Measurements from ENCODE around the gene PHIP.
"Not testable (repeated sequence)": the region's sequence is repeated elsewhere in the genome, so short reads cannot be mapped to it uniquely, and the experiment has no call there.

The PHIP gene

GRCh38 chr6:78921168-78921567 lies 156.9 kb downstream of the PHIP start:
- not testable (repeated sequence) for DNase-seq (ENCODE audit: low spot score)

GRCh38 chr6:78917788-78918187 lies 160.3 kb downstream of the PHIP start:
- no peak for DNase-seq (ENCODE audit: low spot score)

- no peak for DNase-seq (ENCODE audit: low spot score)
Measured at GRCh38 chr6:78916411-78916810, 161.6 kb downstream of the PHIP start.

- no peak for DNase-seq (ENCODE audit: low spot score)
Measured at GRCh38 chr6:78911218-78911940, 166.7 kb downstream of the PHIP start.

- DNase-seq (ENCODE audit: low spot score): no peak
Measured at GRCh38 chr6:78910591-78911171, 167.4 kb downstream of the PHIP start.

GRCh38 chr6:78910010-78910409 lies 168.0 kb downstream of the PHIP start:
- no peak for DNase-seq (ENCODE audit: low spot score)

GRCh38 chr6:78909391-78909790 lies 168.7 kb downstream of the PHIP start:
- DNase-seq (ENCODE audit: low spot score): no peak

- DNase-seq (ENCODE audit: low spot score): no peak
Measured at GRCh38 chr6:78908621-78909020, 169.4 kb downstream of the PHIP start.

- DNase-seq (ENCODE audit: low spot score): no peak
Measured at GRCh38 chr6:78896227-78896626, 181.8 kb downstream of the PHIP start.

GRCh38 chr6:78889901-78890300 lies 188.2 kb downstream of the PHIP start:
- DNase-seq (ENCODE audit: low spot score): not testable (repeated sequence)

Measured in cerebellar cortex (tissue), 1 donor.